GM12801 (cell line): Measurements from ENCODE around the gene PRSS2.

Source experiments
- CTCF ChIP-seq: IDR thresholded peaks from one replicate; pipeline ENCODE4 v1.5.1; 2011; ENCODE audit warnings: control low read depth; ENCODE audit not compliant: insufficient read length; ENCODE audit errors: extremely low read depth

The PRSS2 gene

GRCh38 chr7:142805350-142806021, 34.7 kb downstream of the PRSS2 start:
- no peak for TF ChIP-seq CTCF

- no peak for TF ChIP-seq CTCF
Measured at GRCh38 chr7:142806022-142806356, 35.2 kb downstream of the PRSS2 start.

GRCh38 chr7:142806957-142807356, 36.2 kb downstream of the PRSS2 start:
- no peak for TF ChIP-seq CTCF

- TF ChIP-seq CTCF = no peak
Measured at GRCh38 chr7:142807855-142808460, 37.2 kb downstream of the PRSS2 start.

GRCh38 chr7:142808461-142808801, 37.7 kb downstream of the PRSS2 start:
- no peak for TF ChIP-seq CTCF

- TF ChIP-seq CTCF = no peak
Measured at GRCh38 chr7:142808802-142809583, 38.2 kb downstream of the PRSS2 start.

- no peak for TF ChIP-seq CTCF
Measured at GRCh38 chr7:142809671-142810070, 38.9 kb downstream of the PRSS2 start.
